Head of caudate nucleus (tissue), 42 donors: ENCODE data around the gene SERPINB13.
"Not testable (repeated sequence)": the region's sequence is repeated elsewhere in the genome, so short reads cannot be mapped to it uniquely, and the experiment has no call there.

Experiments used
- DNase-seq, 42 donors: peaks; one replicate each; pipeline versions ENCODE4 v3.0.0 to v3.0.0-alpha.2; 2020 to 2021; ENCODE audit warnings: mixed read lengths in 7 of 42
- intact Hi-C: fragments of 100-400 bp; cut with DNase I; formaldehyde crosslinking; loops from one replicate; pipeline ENCODE4 v1.15.0; 2022

SERPINB13 gene

DNA sequence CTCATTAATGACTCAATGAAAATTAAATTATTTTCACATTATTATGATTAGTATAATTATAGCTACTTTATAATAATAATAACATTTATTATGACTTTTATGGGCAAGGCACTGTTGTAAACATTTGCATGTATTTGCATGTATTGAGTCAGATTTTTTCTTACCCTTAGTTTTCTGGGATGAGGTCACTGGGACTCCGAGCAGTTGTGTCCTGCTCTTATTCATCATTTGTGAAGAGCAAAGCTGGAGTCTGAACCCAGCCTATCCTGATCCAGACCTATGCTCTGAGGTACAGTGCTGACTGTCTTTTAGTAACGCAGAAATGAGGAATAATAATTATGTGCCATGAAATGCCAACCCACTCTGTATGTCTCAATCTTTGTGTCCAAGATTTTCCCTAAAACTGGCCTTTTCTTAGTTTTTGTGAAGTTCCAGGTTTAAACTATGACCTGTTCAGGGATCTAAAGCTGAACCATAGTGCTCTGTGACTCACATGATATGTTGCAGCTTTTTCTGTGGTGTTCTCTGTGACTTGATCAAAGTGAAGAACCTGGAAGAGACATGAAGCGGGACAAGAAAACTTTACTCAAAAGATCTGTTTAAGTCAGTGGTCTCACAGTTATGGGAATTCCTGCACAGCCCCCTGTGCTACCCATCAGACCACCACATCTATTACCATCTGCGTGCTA is 55.7 kb downstream of the SERPINB13 start:
- DNase-seq, intact Hi-C loops: not testable (repeated sequence)

DNA sequence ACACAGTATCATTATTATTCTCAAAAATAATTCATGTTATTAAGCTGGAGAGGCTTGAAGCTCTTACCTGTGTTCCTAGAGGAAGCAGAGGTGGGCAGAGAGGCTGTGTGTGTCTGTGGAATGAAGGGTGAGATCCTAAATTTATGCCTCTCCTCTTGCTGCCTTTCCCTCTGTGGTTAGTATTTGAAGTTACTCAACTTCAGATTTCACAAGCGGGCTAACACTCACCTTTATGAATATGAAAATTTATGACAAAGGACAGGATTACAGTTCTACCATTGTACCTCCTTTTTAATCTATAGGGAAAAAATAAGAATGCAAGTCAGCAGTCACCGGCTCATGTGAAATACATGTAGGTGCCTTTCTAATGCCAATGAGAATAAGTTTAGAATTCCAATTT is 57.0 kb downstream of the SERPINB13 start, which contains the start of gene SERPINB4:
SERPINB4 (minus strand) TSS at position 115 of the 400 bp plus-strand sequence. CDS start 679 bp downstream, outside the sequence.
- DNase-seq, intact Hi-C loops: not testable (repeated sequence)

DNA sequence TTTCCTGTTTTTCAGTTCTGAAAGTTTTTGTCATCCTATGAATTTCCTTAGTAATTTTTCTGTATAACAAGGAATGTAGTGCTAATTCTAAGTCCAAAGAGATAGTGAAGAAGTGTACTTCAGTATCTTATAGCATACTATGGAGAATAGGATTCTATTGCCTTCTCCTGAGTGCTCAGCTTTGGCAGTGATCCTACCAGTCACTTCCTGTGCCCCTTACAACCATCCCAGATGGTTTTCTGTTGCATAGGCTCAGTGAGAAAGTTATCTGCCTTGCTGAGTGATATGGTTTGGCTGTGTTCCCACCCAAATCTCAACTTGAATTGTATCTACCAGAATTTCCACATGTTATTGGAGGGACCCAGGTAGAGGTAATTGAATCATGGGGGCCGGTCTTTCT is 57.6 kb downstream of the SERPINB13 start:
- DNase-seq, intact Hi-C loops: not testable (repeated sequence)

DNA sequence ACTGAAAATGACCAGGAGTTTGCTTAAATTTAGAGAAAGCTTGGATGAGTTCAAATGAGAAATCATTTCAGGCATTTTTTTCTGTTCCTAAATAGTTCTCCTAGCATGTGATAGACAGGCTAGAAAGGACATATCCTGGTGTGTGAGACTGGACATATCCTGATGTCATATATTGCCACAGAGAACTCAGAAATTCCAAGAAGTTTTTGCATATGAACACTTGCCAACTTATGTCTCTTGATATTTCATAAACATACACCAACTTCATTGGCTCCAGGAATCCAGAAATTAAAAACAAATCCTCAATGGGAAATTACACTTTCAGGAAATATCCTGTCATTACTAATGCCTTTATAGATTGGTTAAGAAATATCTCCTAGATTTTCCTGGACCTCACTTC is 59.8 kb downstream of the SERPINB13 start:
- intact Hi-C loops, result no loop called here

DNA sequence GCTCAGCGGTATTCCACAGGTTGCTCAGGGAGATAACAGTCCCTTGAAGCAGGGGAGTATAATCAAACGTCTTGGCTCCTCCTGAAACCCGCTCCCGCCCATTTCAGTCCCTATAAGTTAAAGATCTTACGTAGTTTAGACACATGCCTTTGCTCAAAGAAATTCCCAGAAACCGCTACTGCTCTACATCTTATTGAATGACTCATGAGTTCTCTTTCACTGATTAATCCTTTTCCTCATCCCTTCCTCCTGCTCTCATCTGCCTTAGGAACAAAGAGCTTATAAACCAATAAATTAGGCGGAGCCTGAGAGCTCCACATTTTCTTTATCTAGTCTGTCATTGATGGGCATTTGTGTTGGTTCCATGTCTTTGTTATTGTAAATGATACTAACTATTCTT is 61.1 kb downstream of the SERPINB13 start:
- DNase-seq, result no peak
- intact Hi-C loops, result no loop called here

More for the DNA sequence above, 59.8 kb downstream of the SERPINB13 start:
- DNase-seq, result no peak
